GM21529 (cell line): ENCODE results near the gene ARHGAP42.
"Not testable (repeated sequence)": the region's sequence is repeated elsewhere in the genome, so short reads cannot be mapped to it uniquely, and the experiment has no call there.

Source experiments
- ATAC-seq: cut with Tn5 transposase; IDR thresholded peaks from one replicate; pipeline ENCODE4 v1.9.1; 2021; ENCODE audit not compliant: unreplicated experiment

Gene ARHGAP42

GRCh38 chr11:100863080-100863581 lies 176.0 kb downstream of the ARHGAP42 start:
- ATAC-seq = peak; percentile 91

DNA sequence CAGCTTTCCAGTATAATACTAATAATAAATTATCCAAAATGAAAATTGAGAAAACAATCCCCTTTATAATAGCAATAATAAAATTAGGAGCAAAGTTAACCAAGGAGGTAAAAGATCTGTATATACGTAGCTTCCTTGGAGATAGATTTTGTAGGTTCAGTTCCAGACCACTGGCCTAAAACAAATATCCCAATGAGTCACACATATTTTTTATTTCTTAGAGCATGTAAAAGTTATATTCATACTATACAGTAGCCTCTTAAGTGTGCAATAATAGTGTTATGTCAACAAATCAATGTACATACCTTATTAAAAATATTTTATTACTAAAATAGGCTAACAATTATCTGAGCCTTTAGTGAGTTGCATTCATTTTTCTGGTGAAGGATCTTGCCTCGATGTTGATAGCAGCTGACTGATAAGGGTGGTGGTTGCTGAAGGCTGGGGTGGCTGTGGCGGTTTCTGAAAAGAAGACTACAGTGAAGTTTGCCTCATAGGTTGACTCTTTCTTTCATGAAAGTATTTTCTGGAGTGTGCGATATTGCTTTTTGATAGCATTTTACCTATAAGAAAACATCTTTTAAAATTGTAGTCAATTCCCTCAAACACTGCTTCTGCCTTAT lies 178.5 kb downstream of the ARHGAP42 start:
- no peak for ATAC-seq

- ATAC-seq = no peak
Measured at GRCh38 chr11:100866453-100866852, 179.4 kb downstream of the ARHGAP42 start.

DNA sequence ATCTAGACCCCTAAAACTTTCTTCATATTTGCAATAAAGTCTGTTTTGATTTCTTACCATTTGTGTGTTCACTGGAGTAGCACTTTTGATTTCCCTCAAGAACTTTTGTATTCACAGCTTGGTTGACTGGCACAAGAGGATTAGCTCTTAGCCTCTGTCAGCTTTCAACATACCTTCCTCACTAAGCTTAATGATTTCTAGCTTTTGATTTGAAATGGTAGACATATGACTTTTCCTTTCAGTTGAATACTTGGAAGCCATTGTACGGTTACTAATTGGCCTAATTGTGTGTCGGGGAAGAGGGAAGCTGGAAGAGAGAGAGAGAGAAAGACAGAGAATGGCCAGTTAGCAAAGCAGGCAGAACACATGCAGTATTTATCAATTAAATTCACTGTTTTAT lies 180.5 kb downstream of the ARHGAP42 start:
- no peak for ATAC-seq

DNA sequence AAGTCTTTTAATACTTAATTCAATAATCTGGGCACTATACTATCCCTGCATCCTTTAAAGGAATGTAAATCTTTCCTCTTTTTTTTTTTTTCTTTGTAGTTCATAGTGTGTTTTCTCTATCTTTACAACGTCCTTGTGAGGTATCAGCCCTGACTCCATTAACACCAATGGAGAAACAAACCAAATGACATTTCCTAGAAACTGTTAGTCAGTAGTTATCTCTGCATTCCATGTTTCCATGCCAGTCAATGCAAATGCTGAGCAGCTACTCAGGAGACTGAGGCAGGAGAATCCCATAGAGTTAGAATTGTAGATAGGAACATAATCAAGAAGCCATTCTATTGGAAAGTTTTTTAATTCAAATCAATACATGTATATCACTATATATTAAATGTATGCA lies 182.2 kb downstream of the ARHGAP42 start:
- ATAC-seq = no peak

GRCh38 chr11:100870138-100870537 lies 183.1 kb downstream of the ARHGAP42 start:
- no peak for ATAC-seq

- ATAC-seq = no peak
Measured at GRCh38 chr11:100872951-100873740, 186.1 kb downstream of the ARHGAP42 start.

GRCh38 chr11:100874203-100874602 lies 187.1 kb downstream of the ARHGAP42 start:
- ATAC-seq = no peak

DNA sequence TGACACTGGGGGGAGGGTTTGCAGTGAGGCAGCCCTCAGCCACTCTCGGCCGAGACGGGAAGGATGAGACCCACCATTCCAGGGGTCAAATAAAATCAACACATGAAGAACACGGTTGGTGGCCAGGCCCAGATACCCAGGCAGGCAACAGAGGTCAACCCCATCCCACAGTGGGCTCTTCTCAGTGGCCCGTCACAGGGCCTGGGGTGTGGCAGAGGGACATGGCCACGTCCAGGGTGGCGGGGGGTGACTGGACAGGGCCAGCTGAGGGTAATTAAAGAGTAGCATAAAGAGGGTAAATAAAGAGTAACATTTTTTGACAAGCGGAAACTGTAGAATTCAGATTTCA lies 188.4 kb downstream of the ARHGAP42 start:
- no peak for ATAC-seq

DNA sequence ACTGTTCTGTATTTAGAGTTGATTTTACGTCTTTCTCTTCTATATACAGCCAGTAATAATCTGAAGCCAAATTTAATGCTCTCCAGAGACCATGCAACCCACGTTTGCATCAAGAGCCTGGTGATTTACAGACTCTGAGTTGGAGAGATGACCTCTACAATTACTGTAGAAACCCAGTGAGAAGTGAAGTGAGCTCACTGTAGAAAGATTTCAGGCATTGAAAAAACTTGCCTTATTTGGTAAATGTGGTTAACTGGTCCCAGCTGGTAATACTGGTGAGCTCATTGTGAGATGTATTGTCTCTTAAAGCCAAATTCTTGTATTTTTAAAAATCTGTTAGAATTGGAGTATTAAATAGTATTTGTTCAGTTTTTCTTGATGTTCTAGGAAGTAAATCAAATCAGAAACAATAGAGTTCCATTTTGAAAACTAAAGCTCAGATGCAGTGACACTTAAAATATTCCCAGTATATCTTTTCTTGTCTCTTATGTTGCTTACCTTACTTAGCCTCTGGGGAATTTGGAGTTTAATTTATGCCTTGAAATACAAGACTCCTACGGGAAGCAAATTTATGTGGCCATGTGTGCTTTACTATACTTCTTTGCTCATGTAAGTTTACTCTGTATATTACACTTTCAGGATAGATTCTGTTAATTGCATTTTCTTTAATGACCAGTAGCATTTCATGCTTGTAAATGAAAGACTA lies 189.9 kb downstream of the ARHGAP42 start:
- peak; percentile 95 for ATAC-seq

- ATAC-seq = no peak
Measured at GRCh38 chr11:100878474-100878873, 191.4 kb downstream of the ARHGAP42 start.

GRCh38 chr11:100882957-100883356 lies 195.9 kb downstream of the ARHGAP42 start:
- no peak for ATAC-seq

DNA sequence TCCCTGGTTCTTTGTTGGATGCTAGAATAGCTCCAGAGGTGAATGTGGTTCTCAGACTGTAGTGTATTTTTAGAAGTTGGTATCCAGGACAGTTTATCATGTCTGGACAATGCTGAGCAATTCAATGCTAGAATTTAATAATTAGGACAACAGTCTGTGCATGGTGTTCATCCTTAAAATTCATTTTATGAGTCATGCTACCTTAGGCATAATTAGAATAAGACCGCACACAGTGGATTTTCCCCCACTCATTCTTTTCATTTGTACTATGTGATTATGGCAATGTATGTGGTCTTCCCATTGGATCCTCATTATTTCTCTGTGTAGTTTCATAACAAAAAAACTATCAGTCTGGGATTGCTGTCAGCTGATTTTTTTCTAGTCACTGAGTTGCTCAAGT lies 196.7 kb downstream of the ARHGAP42 start:
- ATAC-seq = no peak

DNA sequence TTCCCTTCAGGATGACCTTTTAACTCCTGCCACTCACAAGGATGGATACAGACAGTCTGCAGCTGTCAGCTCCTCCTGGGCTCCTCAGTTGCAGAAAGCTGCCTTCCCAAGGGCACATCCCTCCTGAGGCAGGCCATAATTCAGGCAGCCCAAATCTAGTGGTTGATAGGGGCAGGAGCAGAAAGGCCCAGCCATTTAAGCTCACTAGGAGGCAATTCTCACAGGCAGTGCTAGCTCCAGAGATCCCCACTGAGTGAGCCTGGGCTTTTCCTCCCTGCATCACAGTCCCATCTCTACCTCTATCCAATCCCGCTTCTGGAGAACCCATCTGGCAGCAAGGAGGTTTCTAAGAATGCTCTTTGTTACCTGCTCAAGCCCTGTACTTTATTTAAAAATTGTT lies 200.6 kb downstream of the ARHGAP42 start:
- ATAC-seq = no peak

- no peak for ATAC-seq
Measured at GRCh38 chr11:100888836-100889235, 201.7 kb downstream of the ARHGAP42 start.

DNA sequence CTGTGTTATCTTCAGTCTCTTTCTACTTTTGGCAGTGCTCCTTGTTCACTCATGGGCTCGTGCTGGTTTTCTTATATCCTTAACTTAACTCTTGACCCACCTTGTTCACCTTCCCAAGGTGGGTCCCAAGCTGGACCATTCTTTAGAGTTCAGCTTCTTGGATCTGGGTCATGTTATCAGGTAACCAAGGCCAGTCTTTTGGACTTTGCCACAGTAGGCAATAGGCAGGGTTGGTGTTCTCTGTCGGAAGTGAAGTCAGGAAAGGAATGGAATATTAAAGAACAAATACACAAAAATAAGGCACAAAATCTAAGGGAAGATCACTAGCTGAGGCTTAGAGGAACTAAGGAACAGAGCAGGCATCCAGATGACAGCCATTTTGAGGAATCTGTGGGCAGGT lies 202.7 kb downstream of the ARHGAP42 start:
- ATAC-seq = no peak

DNA sequence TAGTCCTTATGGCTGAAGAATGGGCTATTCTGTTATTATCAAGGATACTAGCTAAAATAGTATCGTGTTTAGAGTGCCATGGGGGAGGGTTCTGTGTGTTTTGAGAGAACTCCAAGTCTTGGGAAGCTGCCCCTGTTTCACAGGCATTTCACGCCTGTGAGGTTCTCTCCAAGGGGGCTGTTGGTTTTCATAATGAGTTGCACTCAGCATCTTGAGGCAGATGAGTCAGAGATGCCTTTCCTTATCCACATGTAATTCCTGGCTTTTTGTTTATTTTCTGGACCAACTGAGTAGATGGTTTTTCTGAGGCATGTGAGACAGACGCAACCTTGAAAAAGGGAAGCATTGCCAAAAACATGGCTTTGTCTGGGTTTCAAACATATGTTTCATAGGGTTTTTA lies 203.7 kb downstream of the ARHGAP42 start:
- ATAC-seq = no peak

GRCh38 chr11:100892886-100893285 lies 205.8 kb downstream of the ARHGAP42 start:
- ATAC-seq = no peak

DNA sequence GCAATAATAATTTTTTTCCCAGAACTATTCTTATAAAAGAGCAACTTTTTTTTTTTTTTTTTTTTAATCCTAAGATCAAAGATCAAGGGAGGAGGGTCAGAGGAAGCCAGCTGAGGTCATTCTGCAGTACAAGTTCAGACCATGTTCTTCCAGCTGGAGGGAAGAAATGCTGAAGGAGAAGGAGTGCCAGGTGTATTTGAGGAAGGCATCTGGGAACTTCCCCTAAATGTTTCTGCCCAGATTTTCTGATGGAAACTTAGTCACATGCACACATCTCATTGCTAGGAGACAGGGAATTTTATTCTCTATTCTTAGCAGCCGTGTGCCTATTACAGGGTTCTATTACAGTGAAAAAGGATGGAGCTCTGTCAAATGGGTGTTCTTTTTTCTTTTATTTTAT lies 208.4 kb downstream of the ARHGAP42 start:
- no peak for ATAC-seq

- not testable (repeated sequence) for ATAC-seq
Measured at GRCh38 chr11:100895976-100896375, 208.9 kb downstream of the ARHGAP42 start.

- not testable (repeated sequence) for ATAC-seq
Measured at GRCh38 chr11:100901471-100901870, 214.4 kb downstream of the ARHGAP42 start.
